Measurements from ENCODE around the gene GEN1.

Gene GEN1

GRCh38 chr2:17795309-17795708 lies 41.4 kb downstream of the GEN1 start:
- no peak for DNase-seq (ENCODE audit: low read depth)

DNA sequence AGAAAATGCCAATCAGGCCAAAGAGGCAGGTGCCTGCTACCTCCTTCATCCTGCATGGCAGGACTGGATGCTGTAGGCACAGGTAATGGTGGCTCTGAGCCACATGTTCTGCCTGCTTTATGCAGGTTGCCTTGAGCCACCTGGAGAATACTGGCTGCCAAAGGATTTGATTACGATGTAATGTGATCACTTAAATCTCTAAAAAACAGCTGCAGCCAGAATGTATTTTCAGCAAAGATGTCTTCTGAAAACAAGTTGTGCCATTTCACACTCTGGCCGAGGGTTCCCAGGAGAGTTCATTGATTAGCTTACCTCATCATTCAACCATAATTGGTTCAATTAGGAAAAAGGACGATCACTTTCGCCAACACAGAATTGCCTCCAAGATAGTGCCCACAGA lies 44.4 kb downstream of the GEN1 start:
- DNase-seq (ENCODE audit: low read depth) = no peak

- DNase-seq (ENCODE audit: low read depth) = no peak
Measured at GRCh38 chr2:17799301-17800120, 45.6 kb downstream of the GEN1 start.

DNA sequence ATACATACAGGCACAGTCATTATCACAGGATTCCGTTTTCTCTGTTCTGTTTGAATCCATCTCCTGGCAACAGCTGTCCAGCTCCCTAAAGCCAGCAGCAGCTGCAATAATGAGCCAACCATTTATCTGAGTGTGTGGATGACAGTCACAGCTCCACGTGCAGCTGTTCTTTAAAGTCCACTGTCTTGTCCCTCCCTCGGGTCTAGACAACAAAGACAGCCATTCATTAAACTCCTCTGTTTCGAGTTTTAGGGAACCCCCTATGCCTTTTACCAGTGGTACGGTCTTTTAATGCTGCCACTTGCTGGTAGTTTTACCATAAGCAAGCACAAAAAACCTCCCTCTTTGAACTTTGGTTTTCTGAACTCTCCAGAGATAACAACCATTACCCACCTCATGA lies 46.3 kb downstream of the GEN1 start:
- no peak for DNase-seq (ENCODE audit: low read depth)

DNA sequence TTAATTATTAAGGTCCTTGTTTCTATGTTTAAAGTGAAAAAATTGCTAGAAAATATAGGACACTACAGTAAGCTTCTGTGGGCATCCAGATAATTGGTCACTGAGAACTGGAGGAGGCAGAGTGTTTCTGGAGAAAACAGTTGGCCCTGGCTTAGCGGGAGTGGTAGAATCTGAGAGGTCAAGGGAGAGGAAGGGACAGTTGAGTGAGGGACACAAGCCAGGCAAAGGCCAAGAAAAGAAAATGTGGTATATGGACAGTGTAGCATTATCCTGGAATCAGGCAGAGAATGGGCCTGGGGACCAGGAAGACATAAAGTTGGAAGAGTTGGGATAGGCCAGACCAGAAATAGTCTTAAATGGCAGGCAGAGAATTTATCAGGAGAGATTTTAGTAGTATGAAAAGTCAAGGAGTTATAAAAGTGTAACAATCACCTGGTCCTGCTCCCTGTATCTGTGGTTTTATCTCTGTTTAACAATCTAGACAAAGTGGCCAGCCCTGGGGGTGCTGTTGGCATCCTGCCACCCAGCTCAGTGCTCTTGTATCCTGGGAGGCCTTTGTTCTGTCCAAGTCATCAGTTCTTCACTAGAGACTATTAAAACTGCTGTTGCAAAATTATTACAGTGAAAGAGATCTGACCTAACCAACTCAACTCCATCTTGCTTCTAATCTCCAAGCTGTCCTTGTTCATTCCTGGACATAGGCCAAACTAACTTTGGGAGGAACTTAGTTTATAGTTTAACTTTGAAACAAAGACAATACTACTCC lies 46.9 kb downstream of the GEN1 start:
- no peak for DNase-seq (ENCODE audit: low read depth)

- DNase-seq (ENCODE audit: low read depth) = no peak
Measured at GRCh38 chr2:17803497-17803896, 49.6 kb downstream of the GEN1 start.

DNA sequence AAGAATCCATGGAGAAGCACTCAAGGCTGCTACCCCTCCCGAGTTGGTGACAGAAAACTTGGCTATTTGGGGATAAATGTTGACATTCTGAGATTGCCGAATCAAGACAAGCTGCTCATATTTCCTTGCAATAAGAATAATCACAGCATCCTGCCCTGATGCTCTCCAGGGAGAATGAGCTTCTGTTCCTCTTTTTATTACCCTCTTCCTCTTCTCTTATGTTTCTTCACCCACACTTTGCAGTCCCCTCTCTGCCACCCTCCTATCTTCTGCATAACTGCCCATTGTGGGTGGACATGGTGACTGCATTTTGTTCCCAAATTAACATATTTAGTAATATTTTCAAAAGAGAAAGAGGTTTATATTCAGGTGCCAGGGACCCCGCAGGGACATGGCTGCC lies 50.4 kb downstream of the GEN1 start:
- DNase-seq (ENCODE audit: low read depth) = no peak

DNA sequence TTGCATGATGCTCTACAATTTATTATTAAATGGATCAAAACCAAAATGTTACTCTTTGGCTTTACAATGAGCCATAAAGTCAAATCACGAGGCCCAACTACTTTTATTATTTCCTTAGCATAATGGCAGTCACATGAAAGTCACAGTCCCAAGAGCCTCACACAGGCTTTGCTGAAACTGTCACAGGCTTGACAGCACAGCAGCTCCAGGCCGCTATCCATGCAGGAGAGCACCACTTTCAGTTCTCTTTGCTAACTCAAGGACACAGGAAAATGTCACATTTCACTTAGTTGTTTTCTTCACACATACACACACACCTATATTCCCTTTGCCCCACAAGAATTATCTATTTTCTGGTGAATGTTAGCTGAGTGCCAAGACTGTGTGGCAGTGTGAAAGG lies 51.2 kb downstream of the GEN1 start:
- DNase-seq (ENCODE audit: low read depth) = no peak

DNA sequence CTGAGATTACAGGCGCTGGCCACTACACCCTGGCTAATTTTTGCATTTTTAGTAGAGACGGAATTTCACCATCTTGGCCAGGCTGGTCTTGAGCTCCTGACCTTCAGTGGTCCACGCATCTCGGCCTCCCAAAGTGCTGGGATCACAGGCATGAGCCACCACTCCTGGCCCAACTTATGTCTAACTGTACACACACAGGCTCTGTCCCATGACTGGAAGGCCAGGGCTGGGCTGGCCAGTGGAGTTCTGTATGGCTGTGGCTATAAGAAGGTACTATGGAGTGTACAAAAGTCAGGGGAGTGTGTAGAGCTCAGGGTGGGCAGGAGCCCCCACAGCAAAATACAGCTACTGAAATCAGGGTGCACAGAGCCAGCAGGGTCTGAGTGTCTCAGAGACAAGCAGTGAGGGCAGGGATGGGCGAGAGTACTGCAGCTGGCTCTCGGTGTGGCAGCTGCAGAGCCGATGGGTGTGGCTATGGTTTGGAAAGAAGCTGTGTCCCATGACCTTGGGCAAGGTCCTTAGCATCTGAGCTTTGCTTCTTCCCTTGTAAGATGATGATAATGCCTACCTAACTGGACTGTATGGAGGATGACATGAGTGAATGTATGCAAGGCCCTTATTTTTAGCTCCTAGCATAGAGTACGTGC lies 51.9 kb downstream of the GEN1 start:
- DNase-seq (ENCODE audit: low read depth) = no peak

DNA sequence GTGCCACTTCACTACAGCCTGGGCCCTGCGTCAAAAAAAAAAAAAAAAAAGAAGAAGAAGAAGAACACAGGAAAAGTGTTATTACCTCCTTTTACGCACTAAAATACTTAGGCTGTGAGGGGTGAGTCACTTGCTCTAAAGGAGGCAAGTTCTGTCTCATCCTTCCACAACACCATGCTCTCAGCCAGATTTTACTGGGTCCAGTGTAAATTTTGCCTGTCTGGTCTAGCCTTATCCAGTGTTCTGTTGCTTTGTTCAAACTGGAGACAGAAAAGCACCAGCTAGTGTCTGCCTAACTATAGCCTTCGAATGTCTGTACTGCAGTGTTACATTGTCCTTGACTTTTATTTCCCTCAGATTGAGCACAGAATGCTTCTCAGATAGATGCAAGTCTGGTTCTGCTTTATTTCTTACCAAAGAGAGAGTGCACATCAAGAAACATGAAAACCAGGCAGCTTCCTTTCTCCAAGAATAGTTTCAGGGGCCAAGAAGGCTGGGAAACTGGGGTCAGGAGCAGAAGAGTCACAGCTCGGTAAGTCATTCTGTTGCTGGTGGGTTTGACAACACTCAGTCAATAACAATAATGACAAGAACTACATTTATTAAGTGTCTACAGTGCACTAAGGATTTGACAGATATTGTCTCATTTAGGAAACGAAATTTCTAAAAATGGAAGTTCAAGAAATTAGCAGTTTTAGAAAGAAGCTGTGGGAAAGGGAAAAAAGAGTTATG lies 59.2 kb downstream of the GEN1 start:
- peak; percentile 64 for DNase-seq (ENCODE audit: low read depth)

DNA sequence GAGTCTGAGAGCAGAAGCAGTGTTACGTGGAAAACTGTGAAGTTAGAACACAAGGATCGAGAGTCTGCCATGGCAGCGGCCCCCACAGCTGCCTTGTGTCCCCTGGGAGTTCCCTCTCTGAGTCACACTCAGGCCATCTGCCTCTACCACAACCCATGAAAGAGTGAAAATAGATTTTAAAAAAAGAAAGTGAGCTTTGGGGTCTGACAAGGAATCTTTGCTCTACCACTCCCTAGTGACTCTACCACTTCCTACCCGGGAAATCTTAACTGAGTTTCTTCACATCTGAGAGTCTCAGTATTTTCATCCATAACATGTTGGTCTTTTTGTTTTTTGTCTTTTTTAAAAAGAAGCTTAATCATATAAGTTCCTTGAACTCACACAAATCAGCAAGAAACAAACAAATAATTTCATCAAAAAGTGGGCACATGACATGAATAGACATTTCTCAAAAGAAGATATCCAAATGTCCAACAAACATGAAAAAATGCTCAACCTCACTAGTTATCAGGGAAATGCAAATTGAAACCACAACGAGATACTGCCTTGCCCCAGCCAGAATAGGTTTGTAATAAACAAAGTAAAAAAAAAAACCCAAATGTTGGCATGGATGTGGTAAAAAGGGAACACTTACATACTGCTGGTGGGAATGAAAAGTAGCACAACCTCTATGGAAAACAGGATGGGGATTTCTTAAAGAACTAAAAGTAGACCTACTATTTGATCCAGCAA lies 60.0 kb downstream of the GEN1 start:
- peak; percentile 54 for DNase-seq (ENCODE audit: low read depth)

GRCh38 chr2:17814601-17815000 lies 60.7 kb downstream of the GEN1 start:
- DNase-seq (ENCODE audit: low read depth) = no peak

DNA sequence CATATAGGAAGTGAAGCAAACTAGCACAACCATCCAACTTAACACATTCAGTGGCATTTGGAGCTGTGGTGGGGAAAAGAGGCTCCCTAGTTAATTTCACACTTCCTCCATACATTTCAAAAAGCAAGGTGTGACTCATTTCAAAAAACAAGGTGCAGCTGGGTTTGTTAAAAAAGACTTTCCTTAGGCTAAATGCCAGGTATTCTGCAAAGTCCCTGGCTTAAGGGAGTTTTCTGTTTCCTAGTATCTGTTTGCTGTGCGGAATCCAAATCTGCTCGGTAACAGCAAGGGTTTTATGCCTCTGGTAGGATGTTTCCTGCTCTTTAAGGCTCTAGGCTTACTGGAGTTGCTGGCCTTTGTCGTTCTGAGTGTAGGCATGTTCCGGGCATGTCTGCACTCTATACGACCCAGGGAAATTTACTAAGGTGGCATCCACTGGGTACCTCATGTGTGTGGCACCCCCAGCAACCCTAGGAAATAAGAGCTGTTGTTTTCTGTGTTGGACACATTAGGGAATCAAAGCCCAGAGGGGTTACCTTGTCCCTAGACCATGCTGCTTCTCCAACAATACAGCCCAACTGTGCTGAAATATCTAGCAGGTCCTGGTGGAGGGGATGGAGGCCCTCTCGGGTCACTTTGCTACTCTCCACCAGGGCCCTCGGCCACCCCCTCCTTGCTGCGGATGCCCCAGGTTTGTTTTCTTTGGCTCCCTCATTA lies 61.7 kb downstream of the GEN1 start:
- no peak for DNase-seq (ENCODE audit: low read depth)

- DNase-seq (ENCODE audit: low read depth) = no peak
Measured at GRCh38 chr2:17816396-17817245, 62.7 kb downstream of the GEN1 start, which contains the start of gene MSGN1. Gene MSGN1, plus strand, starts transcription at chr2:17816460. Its CDS starts 59 bp downstream, at chr2:17816519.

DNA sequence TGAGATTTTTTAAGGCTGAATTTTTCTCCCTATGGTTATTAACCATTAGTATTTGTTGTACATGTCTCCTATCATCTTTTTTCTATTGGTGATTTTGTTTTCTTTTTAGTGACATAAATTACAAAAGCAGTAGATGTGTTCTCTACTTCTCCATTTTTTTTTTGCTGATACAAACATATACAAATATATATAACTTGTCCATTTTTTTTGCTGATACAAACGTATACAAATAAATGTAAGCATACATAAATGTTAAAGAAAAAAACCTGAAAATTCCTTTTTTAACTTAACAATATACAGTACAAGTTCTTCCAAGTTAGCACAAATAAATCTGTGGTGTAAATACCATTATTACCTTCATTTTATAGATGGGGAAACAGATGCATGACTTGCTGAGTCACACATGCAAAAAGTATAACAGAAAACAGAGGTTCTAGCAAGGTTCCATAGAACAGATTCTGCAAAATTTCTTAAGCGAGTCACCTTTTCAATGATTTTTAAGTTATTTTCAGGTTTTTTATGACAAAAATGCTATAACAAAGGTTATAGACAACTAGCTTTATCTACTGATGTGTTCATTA lies 64.4 kb downstream of the GEN1 start:
- no peak for DNase-seq (ENCODE audit: low read depth)

- no peak for DNase-seq (ENCODE audit: low read depth)
Measured at GRCh38 chr2:17821080-17821479, 67.1 kb downstream of the GEN1 start.

- DNase-seq (ENCODE audit: low read depth) = no peak
Measured at GRCh38 chr2:17821535-17822444, 67.9 kb downstream of the GEN1 start.

- DNase-seq (ENCODE audit: low read depth) = no peak
Measured at GRCh38 chr2:17822445-17823117, 68.6 kb downstream of the GEN1 start.
